DMS153 treated with DMSO at 0.1 percent for 48 hours (cell line): ENCODE results near the gene ZPLD1.

ENCODE experiments used
- DNase-seq: peaks from one replicate; lab custom pipeline; 2025; ENCODE audit not compliant: unreplicated experiment; lab: John Stamatoyannopoulos, UW

Gene ZPLD1

DNA sequence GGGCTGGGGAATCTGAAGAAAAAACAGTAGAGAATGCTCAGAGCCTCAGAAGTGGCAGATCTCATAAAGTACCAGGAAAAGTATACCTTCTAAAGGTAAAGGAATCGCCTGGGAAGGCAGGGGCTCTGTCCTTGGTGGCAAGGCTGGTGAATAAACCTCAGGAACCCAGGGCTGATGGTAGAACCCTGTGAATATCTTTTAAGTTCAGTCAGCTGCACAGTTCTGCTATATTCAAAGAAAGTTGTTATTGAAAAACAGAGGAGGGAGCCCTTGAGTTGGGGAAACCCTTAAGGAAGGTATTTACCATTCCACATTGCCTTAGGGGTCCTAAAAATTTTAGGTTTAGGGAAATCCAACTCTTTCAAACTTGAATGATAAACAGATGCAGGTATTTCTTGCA lies 31.2 kb downstream of the ZPLD1 start:
- no peak for DNase-seq

DNA sequence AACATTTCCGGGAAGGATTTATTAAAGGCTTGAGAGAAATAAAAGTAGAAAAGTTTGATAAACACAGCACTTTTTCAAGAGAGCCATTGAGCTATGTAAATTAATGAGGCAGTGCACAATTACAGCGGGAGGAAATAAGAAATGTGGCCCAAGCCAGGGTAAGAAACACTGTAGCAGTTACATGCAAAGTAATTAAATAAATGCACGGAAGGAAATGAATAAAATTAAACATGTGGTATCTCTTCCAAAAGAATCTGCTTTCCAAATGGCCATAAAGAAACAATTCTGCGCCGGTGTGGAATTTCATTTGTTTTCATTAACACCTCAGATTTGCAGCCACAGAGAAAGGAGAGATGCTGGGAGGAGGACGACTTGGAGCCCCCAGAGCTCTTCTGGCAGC lies 35.3 kb downstream of the ZPLD1 start:
- DNase-seq = no peak

DNA sequence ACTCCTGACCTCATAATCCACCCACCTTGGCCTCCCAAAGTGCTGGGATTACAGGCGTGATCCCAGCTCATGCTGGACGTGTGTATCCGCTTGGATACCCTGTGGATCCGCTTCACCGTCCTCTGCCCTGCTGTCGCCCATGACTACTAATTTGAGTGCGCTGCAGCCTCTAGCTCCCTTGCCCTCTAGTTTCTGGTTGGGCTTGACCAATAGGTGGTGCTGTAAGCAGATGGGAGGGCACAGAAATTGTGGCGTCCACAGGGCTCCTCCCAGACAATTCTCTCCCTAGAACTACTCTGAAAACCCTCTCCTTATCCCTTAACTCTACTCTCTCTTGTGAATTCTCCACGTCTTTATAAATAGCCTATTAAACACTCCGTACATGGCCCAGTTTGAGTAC lies 36.2 kb downstream of the ZPLD1 start:
- no peak for DNase-seq

DNA sequence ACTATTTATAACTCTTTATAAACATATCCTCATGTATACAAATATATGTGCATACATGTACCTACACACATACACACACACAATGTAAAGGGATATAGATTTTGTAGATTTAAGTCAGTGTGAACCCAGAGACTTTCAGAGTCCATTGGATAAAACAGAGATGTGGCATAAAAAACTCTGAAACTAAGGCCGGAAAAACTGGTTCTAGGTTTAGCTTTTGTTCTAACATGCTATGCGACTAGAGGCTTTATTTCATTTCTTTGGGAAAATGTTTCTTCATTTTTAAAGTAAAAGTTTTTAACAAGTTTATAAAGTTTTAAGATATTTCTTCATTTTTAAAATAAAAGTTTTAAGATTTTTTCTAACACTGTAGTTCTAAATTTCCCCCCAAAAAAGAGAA lies 36.7 kb downstream of the ZPLD1 start:
- no peak for DNase-seq

DNA sequence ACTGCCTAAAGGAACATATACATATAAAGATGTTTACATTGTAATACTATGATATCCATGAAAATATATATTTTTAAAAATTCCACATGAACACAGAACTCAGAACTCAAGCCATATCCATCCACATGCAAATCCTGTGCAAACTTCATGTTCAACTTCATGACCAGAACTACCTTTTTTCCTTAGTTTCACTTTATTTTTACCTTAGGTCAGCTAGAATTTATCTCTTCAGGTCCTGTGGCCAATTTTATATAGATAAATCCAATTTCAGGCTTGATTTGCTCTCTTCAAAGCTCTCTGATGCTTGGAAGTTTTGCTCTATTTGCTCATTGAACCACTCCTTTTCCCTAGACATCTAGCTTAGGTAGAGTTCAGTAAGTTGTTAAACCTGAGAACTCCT lies 38.8 kb downstream of the ZPLD1 start:
- no peak for DNase-seq

DNA sequence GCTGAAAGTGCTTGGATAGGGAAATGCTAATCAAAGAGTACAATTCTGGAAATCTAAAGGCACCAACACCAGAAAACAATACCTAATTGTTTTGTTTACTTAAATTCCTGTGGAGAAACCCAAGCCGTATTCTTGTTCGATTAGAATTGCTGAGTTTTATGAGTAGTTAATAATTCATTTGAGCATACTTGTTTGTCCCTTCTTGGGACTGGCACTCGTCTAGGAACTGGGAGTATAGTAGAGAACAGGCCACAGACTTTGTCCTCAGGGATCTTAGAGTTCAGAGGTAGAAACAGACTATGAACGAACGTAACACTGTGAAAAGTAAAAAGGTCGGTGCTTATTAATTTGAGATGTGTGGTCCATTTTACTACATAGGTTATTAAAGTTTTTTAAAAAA lies 39.4 kb downstream of the ZPLD1 start:
- DNase-seq = no peak

DNA sequence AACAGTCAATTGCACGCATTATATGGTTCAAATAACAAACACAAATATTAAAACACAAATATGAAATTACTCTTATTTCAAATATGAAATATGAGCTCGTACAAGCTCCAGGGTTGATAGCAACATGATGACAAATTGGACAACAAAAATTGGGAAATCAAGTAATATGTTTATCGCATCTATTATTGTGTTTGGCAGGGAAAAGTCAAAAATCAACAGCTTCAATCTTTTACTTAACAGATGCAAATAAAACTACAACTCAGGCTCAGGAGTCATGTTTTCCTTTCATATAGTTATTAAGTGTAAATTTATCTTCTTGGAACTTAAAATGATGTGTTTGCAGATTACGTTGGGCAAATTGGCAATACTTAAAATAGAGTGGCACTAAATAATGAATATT lies 41.4 kb downstream of the ZPLD1 start:
- no peak for DNase-seq

DNA sequence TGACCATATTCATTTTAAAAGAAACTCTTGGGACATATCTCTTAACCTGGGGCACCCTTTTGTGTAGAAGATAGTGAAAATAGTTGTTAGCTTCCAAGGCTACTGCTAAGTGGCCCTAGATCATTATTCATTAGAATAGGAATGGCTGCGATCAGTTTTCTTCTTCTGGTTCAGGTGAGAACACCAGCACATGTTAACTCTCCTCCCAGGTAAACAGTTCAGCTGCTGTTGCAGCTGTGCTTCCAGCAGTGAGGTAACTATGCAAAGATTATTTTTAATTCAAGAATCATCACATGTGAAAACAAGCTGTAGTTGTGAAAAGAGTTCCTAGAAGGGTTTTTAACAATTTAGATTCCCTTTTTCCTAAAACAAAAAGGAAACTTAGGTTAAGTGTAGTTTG lies 43.3 kb downstream of the ZPLD1 start:
- DNase-seq = no peak

DNA sequence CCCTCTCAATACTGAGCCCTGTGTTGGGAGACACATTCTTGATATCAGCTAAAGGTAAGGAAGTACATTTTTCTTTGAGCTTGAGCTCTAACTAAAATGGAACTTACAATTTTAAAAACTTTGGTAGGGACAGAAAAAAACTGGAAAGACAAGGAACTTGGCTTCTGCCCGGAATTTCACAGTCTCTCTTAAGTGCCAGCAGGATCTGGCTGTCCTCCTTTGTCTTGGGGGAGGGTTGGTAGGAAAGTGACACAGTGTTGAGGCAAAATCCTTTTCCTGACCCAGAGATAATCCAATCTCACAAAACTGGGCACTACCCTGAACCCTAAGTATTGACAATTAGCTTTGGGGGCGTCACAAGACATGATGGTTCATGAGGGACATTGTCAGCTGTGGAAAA lies 45.3 kb downstream of the ZPLD1 start:
- no peak for DNase-seq

DNA sequence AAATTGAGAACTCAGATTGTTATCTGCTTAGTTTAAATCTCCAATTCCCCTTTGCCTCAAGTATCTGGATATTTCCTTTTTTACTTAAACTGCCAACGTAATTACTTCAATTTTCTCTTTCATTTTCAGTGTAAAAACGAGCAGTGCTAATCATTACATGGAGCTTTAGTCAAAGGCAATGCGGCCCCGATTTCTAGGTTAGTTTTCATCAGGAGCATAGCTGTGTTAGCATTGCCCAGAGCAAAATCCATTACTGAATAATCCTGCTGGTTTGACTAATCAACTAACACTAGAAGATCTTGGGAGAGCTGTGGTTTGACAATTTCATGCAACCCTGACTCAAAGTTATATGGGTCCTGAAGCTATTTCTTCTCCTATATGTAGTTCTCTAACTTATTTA lies 46.2 kb downstream of the ZPLD1 start:
- no peak for DNase-seq

DNA sequence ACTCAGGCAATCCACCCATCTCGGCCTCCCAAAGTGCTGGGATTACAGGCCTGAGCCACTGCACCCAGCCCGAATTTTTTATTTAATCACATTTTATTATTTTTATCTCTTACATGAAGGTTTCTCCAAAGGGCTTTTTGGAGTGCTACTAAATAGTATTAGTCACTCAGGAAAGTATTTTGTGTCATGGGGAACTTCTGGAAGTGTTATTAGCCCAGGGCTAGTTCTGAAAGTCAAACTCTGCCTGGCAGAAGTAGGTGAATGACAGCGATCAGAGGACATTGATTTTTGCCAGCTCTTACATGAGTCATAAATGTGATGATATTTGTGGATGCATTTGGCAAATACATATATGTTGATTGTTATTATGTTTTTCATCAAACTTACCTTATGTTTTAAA lies 48.7 kb downstream of the ZPLD1 start:
- no peak for DNase-seq

DNA sequence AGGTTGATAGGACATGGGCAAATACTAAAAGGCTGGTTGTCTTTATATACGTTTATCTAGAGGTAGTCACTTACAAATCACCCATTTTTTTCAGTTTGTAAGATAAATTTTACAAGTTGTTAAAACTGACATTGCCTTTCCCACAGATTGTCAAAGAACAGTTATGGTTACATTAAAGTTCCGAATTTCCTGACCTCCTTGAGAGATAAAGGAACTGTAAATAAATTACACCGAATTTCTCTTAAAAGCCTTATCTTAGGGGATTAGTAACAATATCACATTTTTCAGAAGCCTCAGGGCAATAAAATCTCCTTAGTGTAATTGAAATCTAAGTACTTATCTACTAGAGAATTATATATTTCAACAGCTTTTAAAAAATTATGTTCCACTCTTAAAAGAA lies 49.5 kb downstream of the ZPLD1 start:
- DNase-seq = no peak

DNA sequence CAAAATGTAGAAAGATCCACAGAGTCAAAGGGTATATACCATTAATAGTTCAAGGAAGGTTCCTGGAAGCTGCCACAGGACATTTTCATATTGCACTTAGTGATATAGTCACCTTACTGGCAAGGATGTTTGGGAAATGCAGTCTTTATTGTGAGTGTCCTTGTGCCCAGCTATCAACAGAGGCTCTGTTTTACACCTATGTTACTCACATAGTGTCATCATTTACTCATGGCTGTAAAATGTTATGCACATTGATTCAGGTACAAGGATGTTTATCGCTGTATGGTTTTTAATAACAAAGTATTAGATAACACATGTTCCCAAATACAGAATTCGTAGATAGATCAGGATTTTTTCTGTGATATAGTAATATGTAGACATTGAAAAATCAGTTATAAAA lies 50.9 kb downstream of the ZPLD1 start:
- DNase-seq = no peak

DNA sequence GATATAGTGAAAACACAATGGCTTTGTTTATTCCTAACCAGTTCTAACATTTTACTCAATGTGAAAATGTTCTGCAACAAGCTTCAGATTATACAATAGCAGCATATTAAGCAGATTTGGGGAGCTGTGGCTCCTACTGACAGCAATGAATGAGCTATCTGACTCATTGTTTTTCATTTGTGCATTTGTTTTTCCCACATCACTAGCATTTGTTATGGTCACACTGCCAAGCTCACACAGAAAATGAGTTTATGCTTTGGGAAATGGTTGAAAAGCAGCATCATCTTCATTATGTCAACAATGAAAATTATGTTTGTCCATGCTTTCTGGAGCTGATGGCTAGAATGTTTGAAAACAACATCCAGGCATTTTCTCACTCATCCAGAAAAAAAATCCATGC lies 53.5 kb downstream of the ZPLD1 start:
- DNase-seq = no peak

DNA sequence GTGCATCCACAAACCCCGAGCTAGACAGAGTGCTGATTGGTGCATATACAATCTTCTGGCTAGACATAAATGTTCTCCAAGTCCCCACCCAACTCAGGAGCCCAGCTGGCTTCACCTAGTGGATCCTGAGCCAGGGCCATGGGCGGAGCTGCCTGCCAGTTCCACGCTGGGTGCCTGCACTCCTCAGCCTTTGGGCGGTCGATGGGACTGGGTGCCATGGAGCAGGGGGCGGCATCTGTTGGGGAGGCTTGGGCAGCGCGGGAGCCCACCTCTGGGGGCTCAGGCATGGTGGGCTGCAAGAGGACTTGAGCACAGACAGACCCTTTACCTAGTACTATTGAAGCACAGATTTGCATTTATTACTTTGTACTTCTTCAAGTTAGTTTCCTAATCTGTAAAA lies 57.5 kb downstream of the ZPLD1 start:
- no peak for DNase-seq

DNA sequence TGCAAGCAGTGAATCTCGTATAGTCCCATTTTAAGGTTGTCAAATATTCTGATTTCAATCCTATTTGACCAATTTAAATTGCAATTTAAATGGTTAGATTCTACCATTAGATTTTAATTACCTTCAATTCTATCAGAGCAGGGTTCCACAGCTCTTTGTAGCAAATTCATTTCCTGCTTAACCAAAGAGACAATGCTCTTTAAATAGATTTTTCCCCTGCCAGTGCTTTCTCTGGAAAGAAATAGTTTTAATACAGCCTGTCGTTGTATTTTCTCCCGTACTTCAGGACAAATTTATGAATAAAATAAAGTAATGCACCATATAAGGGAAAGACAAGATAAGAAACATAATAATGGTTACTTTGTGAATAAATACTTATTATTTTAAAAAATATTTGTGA lies 62.8 kb downstream of the ZPLD1 start:
- no peak for DNase-seq

DNA sequence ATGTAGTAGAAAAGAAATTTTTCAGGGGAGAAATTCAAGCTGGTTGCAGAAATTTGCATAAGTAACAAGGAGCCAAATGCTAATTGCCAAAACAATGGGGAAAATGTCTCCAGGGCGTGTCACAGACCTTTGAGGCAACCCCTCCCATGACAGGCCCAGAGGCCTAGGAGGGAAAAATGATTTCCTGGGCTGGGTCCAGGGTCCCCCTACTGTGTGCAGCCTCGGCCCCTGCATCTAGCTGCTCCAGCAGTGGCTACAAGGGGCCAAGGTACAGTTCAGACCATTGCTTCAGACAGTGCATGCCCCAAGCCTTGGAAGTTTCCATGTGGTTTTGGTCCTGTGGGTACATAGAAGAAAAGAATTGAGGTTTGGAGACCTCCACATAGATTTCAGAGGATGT lies 70.7 kb downstream of the ZPLD1 start:
- DNase-seq = no peak

DNA sequence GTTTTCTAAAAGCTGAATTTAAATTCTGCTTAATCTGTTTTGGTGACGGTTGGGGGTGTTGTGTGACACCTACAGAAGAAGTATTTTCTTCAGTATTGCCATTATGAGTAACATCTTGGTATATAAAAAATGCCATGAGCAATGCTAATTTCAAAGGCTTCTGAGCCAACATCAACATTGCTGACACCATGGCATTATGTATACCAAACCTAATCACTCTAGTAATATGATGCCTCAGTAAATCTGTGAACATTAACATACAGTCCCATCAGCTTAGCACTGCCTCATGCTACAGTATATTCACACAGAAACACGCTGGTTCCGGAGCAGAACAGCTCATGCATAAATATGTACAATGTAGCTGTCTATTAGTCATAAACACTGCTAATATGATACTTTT lies 75.8 kb downstream of the ZPLD1 start:
- no peak for DNase-seq

DNA sequence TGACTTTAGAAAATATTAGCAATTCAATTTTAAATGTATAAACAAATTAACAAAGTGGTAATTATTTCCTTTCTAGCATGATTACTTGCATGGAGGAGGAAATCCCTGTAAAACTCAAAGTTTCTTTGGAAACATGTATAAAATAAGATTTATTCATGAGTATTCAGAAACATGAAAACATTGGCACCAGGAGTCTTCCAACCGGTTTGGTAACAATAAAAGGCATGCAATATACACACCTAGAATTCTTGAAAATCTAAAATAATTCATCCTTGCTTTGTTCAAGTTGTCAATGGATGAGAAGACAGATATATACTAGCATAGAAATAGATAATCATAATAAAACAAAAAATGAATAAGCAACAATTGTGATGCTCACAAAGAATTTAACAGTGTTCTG lies 76.4 kb downstream of the ZPLD1 start:
- no peak for DNase-seq

DNA sequence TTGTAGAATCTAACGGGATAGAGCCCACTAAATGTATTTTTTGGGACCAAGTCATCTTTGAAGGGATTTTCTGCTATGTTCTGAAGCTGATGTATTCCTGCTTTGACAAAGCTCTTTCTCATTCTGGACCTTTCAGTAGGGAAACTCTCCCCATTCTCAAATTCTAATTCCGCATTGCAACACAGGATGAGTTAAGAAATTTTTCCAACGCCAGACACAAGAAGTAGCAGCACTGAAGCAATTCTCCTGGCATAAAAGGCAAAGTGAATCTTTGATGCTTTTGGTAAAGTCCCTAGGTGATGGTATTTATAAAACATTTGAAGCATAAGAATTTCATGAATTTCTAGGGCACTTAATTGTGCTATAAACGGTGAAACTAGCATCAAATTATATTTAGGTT lies 76.8 kb downstream of the ZPLD1 start:
- DNase-seq = no peak

DNA sequence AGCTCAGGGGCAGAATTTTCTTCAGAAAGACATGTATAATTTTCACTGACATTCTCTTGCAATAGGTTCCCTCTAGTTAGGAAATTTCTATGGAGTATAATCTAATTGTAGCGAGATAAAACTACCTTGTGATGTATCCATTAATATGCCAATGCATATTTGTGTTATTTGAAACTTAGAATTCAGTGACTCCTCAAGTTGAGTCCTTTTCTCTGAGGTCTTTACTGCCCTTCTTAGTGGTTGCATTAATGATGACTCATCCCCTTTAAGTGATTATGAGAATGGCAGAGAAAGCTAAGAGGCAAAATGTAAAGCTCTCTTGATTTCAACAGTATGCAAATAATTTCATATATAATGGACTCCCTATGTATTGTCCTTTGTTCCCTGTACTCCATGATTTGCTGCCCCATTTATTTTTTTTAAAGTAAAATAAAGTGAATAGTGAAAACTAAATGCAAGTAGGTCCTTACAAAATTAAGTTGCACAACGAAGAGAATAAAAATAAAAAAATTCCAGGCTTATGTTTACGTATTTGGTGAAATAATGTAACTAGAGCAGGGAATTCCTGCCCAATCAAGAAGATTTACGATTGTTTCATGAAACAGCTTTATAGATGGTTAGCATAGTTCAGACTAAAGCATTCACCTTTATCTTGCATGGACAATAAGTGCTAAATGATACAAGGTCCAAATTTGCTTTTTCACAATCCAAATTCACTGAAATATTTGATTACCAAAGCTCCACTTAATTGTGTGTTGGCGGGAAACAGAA lies 78.1 kb downstream of the ZPLD1 start:
- DNase-seq = no peak

DNA sequence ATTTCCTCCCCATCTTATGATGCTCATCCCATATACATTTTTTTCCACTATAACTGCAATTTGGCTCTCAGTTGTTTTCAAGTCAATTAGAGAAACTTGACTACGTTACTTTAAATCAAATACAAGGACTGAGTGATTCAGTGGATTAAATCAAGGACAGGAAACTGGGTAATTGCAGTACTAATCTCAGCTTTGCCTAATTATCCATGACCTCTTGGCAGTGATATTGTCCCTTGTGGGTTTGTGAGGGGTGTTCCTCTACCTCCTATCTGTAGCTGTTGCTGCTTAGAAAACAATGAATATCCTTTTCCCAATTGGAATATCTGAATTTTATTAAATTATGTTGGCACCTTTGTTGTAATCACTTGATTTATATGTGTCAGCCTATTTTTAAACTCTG lies 79.4 kb downstream of the ZPLD1 start:
- DNase-seq = no peak

DNA sequence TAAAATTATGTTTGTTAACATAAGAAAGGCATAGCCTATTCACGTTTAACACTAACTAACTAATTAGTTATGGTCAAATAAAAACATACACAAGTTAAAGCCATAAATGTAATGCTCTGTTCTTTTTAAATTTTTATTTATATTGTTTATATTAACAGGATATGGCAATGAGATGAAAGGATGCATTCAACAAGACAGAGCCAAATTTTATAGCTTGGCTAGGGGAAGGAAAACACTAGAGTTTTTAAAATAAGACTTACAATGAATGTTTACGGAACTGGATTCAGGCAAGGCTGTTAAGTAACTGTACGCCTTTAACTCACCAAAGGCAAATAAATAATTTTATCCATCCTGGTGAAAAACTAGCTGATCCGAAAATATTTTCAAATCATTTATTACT lies 86.4 kb downstream of the ZPLD1 start:
- no peak for DNase-seq

DNA sequence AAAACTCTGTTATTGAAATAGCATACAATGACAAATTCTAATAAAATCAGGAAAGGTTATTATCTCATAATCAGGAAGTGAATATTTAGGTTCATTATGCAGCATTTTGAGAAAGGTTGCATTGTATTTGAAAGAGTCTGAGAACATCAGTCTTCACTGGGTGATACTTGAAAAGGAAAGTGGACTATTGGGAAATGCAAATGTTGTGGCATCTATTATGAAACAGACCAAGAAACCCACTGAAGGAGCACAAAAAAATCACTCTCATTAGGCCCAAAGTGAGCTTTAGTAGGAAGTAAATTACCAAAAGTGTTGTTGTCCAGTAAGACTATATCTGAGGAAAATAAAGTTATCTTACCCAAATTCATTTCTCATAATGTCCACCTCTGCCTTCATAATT lies 90.8 kb downstream of the ZPLD1 start:
- no peak for DNase-seq
